PC-3 (cell line): ENCODE results near the gene RCOR1.

Experiments used
- CTCF ChIP-seq: fragments of 300-600 bp; sonication (generic); conservative IDR thresholded peaks from 2 replicates; pipeline ENCODE4 v1.5.1; 2017; ENCODE audit warnings: antibody characterized with exemption, low read depth, mild to moderate bottlenecking, low read length
- EZH2phosphoT487 ChIP-seq: fragments of 300-600 bp; sonication (generic); IDR thresholded peaks from 2 replicates; pipeline ENCODE4 v1.6.1; 2018; ENCODE audit warnings: mild to moderate bottlenecking, antibody characterized with exemption, low read length, borderline replicate concordance

- TF ChIP-seq CTCF: no peak
- no peak for TF ChIP-seq EZH2phosphoT487
These were observed 119.5 kb downstream of the RCOR1 start for GRCh38 chr14:102711946-102712345.
